H9 (cell line): ENCODE measurements around the gene MYOM3. TPM values are rescaled to one million over a fixed set of nuclear protein-coding genes. Genes with fewer than 3 reads are reported as not detected.
A peak's percentile ranks its signal among the peaks of the same experiment; 100 is the strongest.

Source experiments
- DNase-seq: peaks from one replicate; pipeline ENCODE4 v3.0.0-alpha.2; 2017
- H2AFZ ChIP-seq: one replicate; pipeline ENCODE4 v1.6.1; 2013; ENCODE audit warnings: mild to moderate bottlenecking, low read length, control low read depth, moderate library complexity
- H2AK5ac ChIP-seq: 2 replicates; pipeline ENCODE4 v1.6.1; 2013; ENCODE audit warnings: low read length, control low read depth, mixed read lengths; ENCODE audit not compliant: insufficient read length
- H2BK120ac ChIP-seq: one replicate; pipeline ENCODE4 v1.6.1; 2013; ENCODE audit warnings: low read depth, mild to moderate bottlenecking, low read length, control low read depth, inconsistent platforms; ENCODE audit not compliant: poor library complexity, severe bottlenecking
- H2BK12ac ChIP-seq: 2 replicates; pipeline ENCODE4 v1.6.1; 2013; ENCODE audit warnings: low read length, control low read depth, mixed read lengths, low read depth; ENCODE audit not compliant: insufficient read length
- H2BK15ac ChIP-seq: 2 replicates; pipeline ENCODE4 v1.6.1; 2013; ENCODE audit warnings: low read depth, low read length, control low read depth
- H2BK20ac ChIP-seq: one replicate; pipeline ENCODE4 v1.6.1; 2013; ENCODE audit warnings: low read depth, mild to moderate bottlenecking, low read length, control low read depth, inconsistent platforms; ENCODE audit not compliant: poor library complexity, severe bottlenecking
- H2BK5ac ChIP-seq: 2 replicates; pipeline ENCODE4 v1.6.1; 2013; ENCODE audit warnings: low read length, control low read depth, mixed read lengths; ENCODE audit not compliant: insufficient read length
- H3K14ac ChIP-seq: 2 replicates; pipeline ENCODE4 v1.6.1; 2013; ENCODE audit warnings: low read length, control low read depth; ENCODE audit not compliant: insufficient read depth
- H3K18ac ChIP-seq: 2 replicates; pipeline ENCODE4 v1.6.1; 2013; ENCODE audit warnings: low read depth, mild to moderate bottlenecking, mixed read lengths, low read length, control low read depth; ENCODE audit not compliant: insufficient read length
- H3K23ac ChIP-seq: 2 replicates; pipeline ENCODE4 v1.6.1; 2013; ENCODE audit warnings: low read length, control low read depth, mixed read lengths, low read depth; ENCODE audit not compliant: insufficient read length
- H3K23me2 ChIP-seq: 2 replicates; pipeline ENCODE4 v1.6.1; 2013; ENCODE audit warnings: low read depth, mild to moderate bottlenecking, mixed read lengths, low read length, control low read depth; ENCODE audit not compliant: insufficient read length, poor library complexity, severe bottlenecking
- H3K27ac ChIP-seq: 2 replicates; pipeline ENCODE4 v1.5.1; 2013; ENCODE audit warnings: low read length, control low read depth, mixed read lengths, low read depth; ENCODE audit not compliant: insufficient read length
- H3K27me3 ChIP-seq: 2 replicates; pipeline ENCODE4 v1.6.1; 2013; ENCODE audit warnings: low read length, control low read depth, inconsistent platforms; ENCODE audit not compliant: insufficient read depth
- H3K4ac ChIP-seq: 2 replicates; pipeline ENCODE4 v1.6.1; 2013; ENCODE audit warnings: low read depth, mild to moderate bottlenecking, control low read depth, inconsistent platforms, low read length, moderate library complexity
- H3K4me1 ChIP-seq: 2 replicates; pipeline ENCODE4 v1.6.1; 2013; ENCODE audit warnings: low read length, control low read depth, inconsistent platforms; ENCODE audit not compliant: insufficient read depth
- H3K4me2 ChIP-seq: 2 replicates; pipeline ENCODE4 v1.6.1; 2013; ENCODE audit warnings: low read length, control low read depth, mixed read lengths; ENCODE audit not compliant: insufficient read length, insufficient read depth
- H3K56ac ChIP-seq: 2 replicates; pipeline ENCODE4 v1.6.1; 2013; ENCODE audit warnings: low read depth, mild to moderate bottlenecking, mixed read lengths, low read length, control low read depth; ENCODE audit not compliant: insufficient read length
- H3K79me1 ChIP-seq: 2 replicates; pipeline ENCODE4 v1.6.1; 2013; ENCODE audit warnings: low read depth, mild to moderate bottlenecking, moderate library complexity, low read length, control low read depth, inconsistent platforms; ENCODE audit not compliant: insufficient read depth, poor library complexity, severe bottlenecking
- H3K79me2 ChIP-seq: 2 replicates; pipeline ENCODE4 v1.6.1; 2013; ENCODE audit warnings: low read length, control low read depth, inconsistent platforms; ENCODE audit not compliant: insufficient read depth
- H3K9ac ChIP-seq: 2 replicates; pipeline ENCODE4 v1.6.1; 2013; ENCODE audit warnings: low read length, control low read depth, mixed read lengths; ENCODE audit not compliant: insufficient read length; ENCODE audit errors: extremely low read depth
- H3K9me3 ChIP-seq: one replicate; pipeline ENCODE4 v1.6.1; 2013; ENCODE audit warnings: low read depth, low read length, inconsistent platforms; ENCODE audit not compliant: control insufficient read depth
- H3T11ph ChIP-seq: one replicate; pipeline ENCODE4 v1.6.1; 2013; ENCODE audit warnings: mild to moderate bottlenecking, low read length, control low read depth, inconsistent platforms
- H4K20me1 ChIP-seq: one replicate; pipeline ENCODE4 v1.6.1; 2013; ENCODE audit not compliant: control insufficient read depth, insufficient read length, insufficient read depth
- H4K5ac ChIP-seq: 2 replicates; pipeline ENCODE4 v1.6.1; 2013; ENCODE audit warnings: low read depth, mild to moderate bottlenecking, mixed read lengths, low read length, control low read depth; ENCODE audit not compliant: insufficient read length
- H4K8ac ChIP-seq: replicated peaks from 2 replicates; pipeline ENCODE4 v1.6.1; 2013; ENCODE audit warnings: low read length, control low read depth, mixed read lengths, low read depth; ENCODE audit not compliant: insufficient read length
- H4K91ac ChIP-seq: 2 replicates; pipeline ENCODE4 v1.6.1; 2013; ENCODE audit warnings: low read depth, mild to moderate bottlenecking, moderate library complexity, mixed read lengths, low read length, control low read depth; ENCODE audit not compliant: insufficient read length
- H3K27ac Mint-ChIP-seq, 3 experiments: 2 replicates in 2 of 3; 3 replicates in 1 of 3; pipeline ENCODE4 v1.8.0; 2020 to 2021; ENCODE audit warnings: mixed read lengths in 3 of 3, mild to moderate bottlenecking in 1 of 3, moderate library complexity in 1 of 3
- H3K27me3 Mint-ChIP-seq: 2 replicates; pipeline ENCODE4 v1.8.0; 2021; ENCODE audit warnings: low read depth, mild to moderate bottlenecking, moderate library complexity, mixed read lengths
- H3K36me3 Mint-ChIP-seq, 3 experiments: 2 replicates in 2 of 3; 3 replicates in 1 of 3; pipeline ENCODE4 v1.8.0; 2020 to 2021; ENCODE audit warnings: low read depth in 3 of 3, mixed read lengths in 3 of 3; ENCODE audit not compliant: insufficient read depth in 1 of 3
- H3K4me1 Mint-ChIP-seq, 2 experiments: 2 replicates each; pipeline ENCODE4 v1.8.0; 2020; ENCODE audit warnings: mixed read lengths in 2 of 2
- H3K4me3 Mint-ChIP-seq, 2 experiments: 2 replicates in 1 of 2; 3 replicates in 1 of 2; pipeline ENCODE4 v1.8.0; 2020 to 2021; ENCODE audit warnings: mild to moderate bottlenecking in 2 of 2, mixed read lengths in 2 of 2, moderate library complexity in 1 of 2
- H3K9me3 Mint-ChIP-seq, 2 experiments: 2 replicates in 1 of 2; 3 replicates in 1 of 2; pipeline ENCODE4 v1.8.0; 2020; ENCODE audit warnings: mild to moderate bottlenecking in 2 of 2, mixed read lengths in 2 of 2, moderate library complexity in 1 of 2
- WGBS: extraction: QIAGEN DNeasy Blood & Tissue Kit; methylation state at CpG from one replicate; pipeline ENCODE4 v1.1.7; 2013; ENCODE audit warnings: missing lambda C conversion rate, low lambda C conversion rate, mixed read lengths; ENCODE audit not compliant: insufficient read length; ENCODE audit errors: extremely low coverage; 5-methylcytosine and 5-hydroxymethylcytosine counted together
- total RNA-seq: library from RNA; stranded (reverse); gene quantifications from 2 replicates; pipeline ENCODE4 v1.2.1, GENCODE V29; 2021
- TF ChIP-seq, protein P1 (sequence below): fragments of 200-600 bp; sonication (generic); conservative IDR thresholded peaks from 3 replicates; pipeline ENCODE4 v1.8.0; 2021; ENCODE audit warnings: antibody characterized with exemption, mild to moderate bottlenecking

The MYOM3 gene
- total RNA-seq, 1 experiment from 2014 or later, result 0.11 TPM

DNA sequence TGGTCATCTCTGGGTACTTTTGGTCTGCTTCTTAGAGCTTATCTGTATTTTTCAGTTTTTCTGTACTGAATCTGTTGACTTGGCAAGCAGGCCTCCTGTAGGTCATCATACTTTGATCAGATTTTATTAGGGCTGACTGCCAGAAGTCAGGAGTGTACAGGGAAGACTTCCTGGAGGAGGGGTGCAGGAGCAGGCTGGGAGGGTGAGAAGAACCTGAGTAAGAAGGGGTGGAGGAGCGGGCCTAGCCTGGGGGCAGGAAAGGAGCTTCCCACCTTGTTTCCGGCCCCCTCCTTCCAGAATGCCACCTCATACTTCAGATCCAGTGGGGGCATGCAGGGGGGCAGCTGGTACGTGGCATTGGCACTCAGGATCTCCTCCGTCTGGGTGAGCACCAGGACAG, 49.3 kb upstream of the MYOM3 start:
- H3K4me3 Mint-ChIP-seq, result no peak overlapping the region
- H3K27ac Mint-ChIP-seq, result peak overlapping the region in 2 of 3 experiments; percentile 78 to 84; a peak in 4 of 7 replicates
- Histone ChIP-seq H3K9me3 (no peaks in the 10 kb centered on the region), H4K91ac (no peak overlapping the region), H3K18ac (no peak overlapping the region), H2AFZ (no peak overlapping the region), H2BK15ac (no peak overlapping the region), H3K27ac (no peak overlapping the region), H3K79me1 (no peaks in the 10 kb centered on the region), H3K56ac (no peak overlapping the region), H4K20me1 (no peaks in the 10 kb centered on the region), H3K27me3 (no peaks in the 10 kb centered on the region), H4K8ac (no peak overlapping the region), H4K5ac (no peak overlapping the region), H2BK20ac (no peak overlapping the region), H2BK120ac (no peak overlapping the region), H3K79me2 (no peaks in the 10 kb centered on the region), H3K23ac (no peak overlapping the region), H3K23me2 (no peaks in the 10 kb centered on the region), H3K14ac (no peak overlapping the region), H3K9ac (no peak overlapping the region), H3T11ph (no peak overlapping the region), H2BK5ac (no peak overlapping the region), H3K4me2 (no peak overlapping the region), H2AK5ac (no peak overlapping the region), H2BK12ac (no peak overlapping the region), H3K4me1 (no peaks in the 10 kb centered on the region), H3K4ac (no peak overlapping the region)
- peaks cover 11 to 58% (median 47%) of the 10 kb centered on the region in 3 experiments for H3K36me3 Mint-ChIP-seq
- peaks cover 0 to 3% of the 10 kb centered on the region in 2 experiments; a peak in 2 of 4 replicates for H3K4me1 Mint-ChIP-seq
- no peaks in the 10 kb centered on the region for H3K9me3 Mint-ChIP-seq
- TF ChIP-seq, protein P1, sequence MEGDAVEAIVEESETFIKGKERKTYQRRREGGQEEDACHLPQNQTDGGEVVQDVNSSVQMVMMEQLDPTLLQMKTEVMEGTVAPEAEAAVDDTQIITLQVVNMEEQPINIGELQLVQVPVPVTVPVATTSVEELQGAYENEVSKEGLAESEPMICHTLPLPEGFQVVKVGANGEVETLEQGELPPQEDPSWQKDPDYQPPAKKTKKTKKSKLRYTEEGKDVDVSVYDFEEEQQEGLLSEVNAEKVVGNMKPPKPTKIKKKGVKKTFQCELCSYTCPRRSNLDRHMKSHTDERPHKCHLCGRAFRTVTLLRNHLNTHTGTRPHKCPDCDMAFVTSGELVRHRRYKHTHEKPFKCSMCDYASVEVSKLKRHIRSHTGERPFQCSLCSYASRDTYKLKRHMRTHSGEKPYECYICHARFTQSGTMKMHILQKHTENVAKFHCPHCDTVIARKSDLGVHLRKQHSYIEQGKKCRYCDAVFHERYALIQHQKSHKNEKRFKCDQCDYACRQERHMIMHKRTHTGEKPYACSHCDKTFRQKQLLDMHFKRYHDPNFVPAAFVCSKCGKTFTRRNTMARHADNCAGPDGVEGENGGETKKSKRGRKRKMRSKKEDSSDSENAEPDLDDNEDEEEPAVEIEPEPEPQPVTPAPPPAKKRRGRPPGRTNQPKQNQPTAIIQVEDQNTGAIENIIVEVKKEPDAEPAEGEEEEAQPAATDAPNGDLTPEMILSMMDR, result no peak
- H3K27me3 Mint-ChIP-seq, result no peaks in the 10 kb centered on the region
- no peak for DNase-seq
- no CpG with 5 or more reads among the region's 4 CpGs for WGBS
